SIG-M5 treated with dmso at 0.1 percent for 504 hours (cell line): Measurements from ENCODE around the gene MNX1.

ENCODE experiments used
- DNase-seq: peaks from one replicate; lab custom pipeline; 2025; ENCODE audit not compliant: unreplicated experiment; lab: John Stamatoyannopoulos, UW

The MNX1 gene

GRCh38 chr7:157003756-157004520 is 6.5 kb downstream of the MNX1 start:
- no peak for DNase-seq

- no peak for DNase-seq
Observed at GRCh38 chr7:157003445-157003755, 7.1 kb downstream of the MNX1 start.

GRCh38 chr7:157002819-157003421 is 7.5 kb downstream of the MNX1 start:
- DNase-seq, result no peak

- no peak for DNase-seq
Observed at GRCh38 chr7:157001920-157002818, 8.3 kb downstream of the MNX1 start.

- DNase-seq, result no peak
Observed at GRCh38 chr7:157000741-157001653, 9.5 kb downstream of the MNX1 start.

- DNase-seq, result no peak
Observed at GRCh38 chr7:156999958-157000726, 10.3 kb downstream of the MNX1 start.

GRCh38 chr7:156998988-156999957 is 11.2 kb downstream of the MNX1 start:
- DNase-seq, result no peak

- DNase-seq, result no peak
Observed at GRCh38 chr7:156994417-156994816, 16.0 kb downstream of the MNX1 start.

GRCh38 chr7:156993925-156994235 is 16.6 kb downstream of the MNX1 start:
- no peak for DNase-seq

GRCh38 chr7:156993021-156993924 is 17.2 kb downstream of the MNX1 start:
- DNase-seq, result no peak

- DNase-seq, result no peak
Observed at GRCh38 chr7:156989766-156990535, 20.5 kb downstream of the MNX1 start.

GRCh38 chr7:156988343-156989185 is 21.9 kb downstream of the MNX1 start:
- DNase-seq, result no peak

GRCh38 chr7:156986378-156986777 is 24.1 kb downstream of the MNX1 start:
- no peak for DNase-seq

- no peak for DNase-seq
Observed at GRCh38 chr7:156985101-156985992, 25.1 kb downstream of the MNX1 start.

- DNase-seq, result no peak
Observed at GRCh38 chr7:156984174-156984891, 26.1 kb downstream of the MNX1 start.
